Measurements from ENCODE around the gene CDH13.

The CDH13 gene

GRCh38 chr16:83472776-83473501 is 846.2 kb downstream of the CDH13 start:
- DNase-seq, result no peak

- no peak for DNase-seq
Observed at GRCh38 chr16:83473926-83474650, 847.3 kb downstream of the CDH13 start.

- DNase-seq, result no peak
Observed at GRCh38 chr16:83475108-83475507, 848.3 kb downstream of the CDH13 start.

GRCh38 chr16:83481589-83481988 is 854.8 kb downstream of the CDH13 start:
- DNase-seq, result no peak

GRCh38 chr16:83482545-83483162 is 855.9 kb downstream of the CDH13 start:
- DNase-seq, result no peak

GRCh38 chr16:83490073-83490472 is 863.3 kb downstream of the CDH13 start:
- DNase-seq, result no peak

- DNase-seq, result no peak
Observed at GRCh38 chr16:83494459-83494858, 867.7 kb downstream of the CDH13 start.

- DNase-seq, result no peak
Observed at GRCh38 chr16:83501481-83501880, 874.7 kb downstream of the CDH13 start.

- no peak for DNase-seq
Observed at GRCh38 chr16:83508295-83508694, 881.5 kb downstream of the CDH13 start.

- DNase-seq, result no peak
Observed at GRCh38 chr16:83509316-83509715, 882.5 kb downstream of the CDH13 start.

- no peak for DNase-seq
Observed at GRCh38 chr16:83510906-83511305, 884.1 kb downstream of the CDH13 start.

- DNase-seq, result no peak
Observed at GRCh38 chr16:83513008-83513755, 886.4 kb downstream of the CDH13 start.

- no peak for DNase-seq
Observed at GRCh38 chr16:83515395-83515794, 888.6 kb downstream of the CDH13 start.

- DNase-seq, result no peak
Observed at GRCh38 chr16:83516931-83517330, 890.2 kb downstream of the CDH13 start.

- DNase-seq, result no peak
Observed at GRCh38 chr16:83517398-83517797, 890.6 kb downstream of the CDH13 start.

- DNase-seq, result no peak
Observed at GRCh38 chr16:83520596-83520995, 893.8 kb downstream of the CDH13 start.

GRCh38 chr16:83530293-83530692 is 903.5 kb downstream of the CDH13 start:
- no peak for DNase-seq

GRCh38 chr16:83532634-83533033 is 905.9 kb downstream of the CDH13 start:
- DNase-seq, result no peak

GRCh38 chr16:83533193-83533592 is 906.4 kb downstream of the CDH13 start:
- no peak for DNase-seq

GRCh38 chr16:83538707-83539106 is 911.9 kb downstream of the CDH13 start:
- no peak for DNase-seq

- no peak for DNase-seq
Observed at GRCh38 chr16:83539736-83540490, 913.1 kb downstream of the CDH13 start.

- DNase-seq, result no peak
Observed at GRCh38 chr16:83541231-83541630, 914.5 kb downstream of the CDH13 start.

- DNase-seq, result no peak
Observed at GRCh38 chr16:83542491-83542890, 915.7 kb downstream of the CDH13 start.
